Measurements from ENCODE around the gene KLC1.
A peak's percentile ranks its signal among the peaks of the same experiment; 100 is the strongest.

GRCh38 chr14:103705504-103706284, 76.7 kb downstream of the KLC1 start:
- TF ChIP-seq EZH2 (IDR thresholded peaks at IDR 0.05) = no peak
- TF ChIP-seq POLR2AphosphoS5 (IDR thresholded peaks at IDR 0.05; ENCODE audit: borderline replicate concordance, low read depth, low read length) = 0 out of 2 replicates have a peak, but pooled peaks have one; percentile 1
- no peak for TF ChIP-seq FOXP2 (optimal IDR thresholded peaks at IDR 0.05; ENCODE audit: control extremely low read depth, extremely low read length, insufficient read depth)

Data from SK-N-MC (cell line).